Stimulated activated CD4-positive, alpha-beta T cell treated with anti-CD3 and anti-CD28 coated beads, Interleukin-1b, Interleukin-23, amount 100 ng/mL, for 4 hours (primary cell): ENCODE data around the gene MRPL21.
"Not testable (repeated sequence)": the region's sequence is repeated elsewhere in the genome, so short reads cannot be mapped to it uniquely, and the experiment has no call there.

Source experiments
- DNase-seq, 2 donors: peaks; one replicate each; pipeline ENCODE4 v3.0.0-alpha.2; 2020; ENCODE audit warnings: low read depth in 2 of 2

Gene MRPL21

DNA sequence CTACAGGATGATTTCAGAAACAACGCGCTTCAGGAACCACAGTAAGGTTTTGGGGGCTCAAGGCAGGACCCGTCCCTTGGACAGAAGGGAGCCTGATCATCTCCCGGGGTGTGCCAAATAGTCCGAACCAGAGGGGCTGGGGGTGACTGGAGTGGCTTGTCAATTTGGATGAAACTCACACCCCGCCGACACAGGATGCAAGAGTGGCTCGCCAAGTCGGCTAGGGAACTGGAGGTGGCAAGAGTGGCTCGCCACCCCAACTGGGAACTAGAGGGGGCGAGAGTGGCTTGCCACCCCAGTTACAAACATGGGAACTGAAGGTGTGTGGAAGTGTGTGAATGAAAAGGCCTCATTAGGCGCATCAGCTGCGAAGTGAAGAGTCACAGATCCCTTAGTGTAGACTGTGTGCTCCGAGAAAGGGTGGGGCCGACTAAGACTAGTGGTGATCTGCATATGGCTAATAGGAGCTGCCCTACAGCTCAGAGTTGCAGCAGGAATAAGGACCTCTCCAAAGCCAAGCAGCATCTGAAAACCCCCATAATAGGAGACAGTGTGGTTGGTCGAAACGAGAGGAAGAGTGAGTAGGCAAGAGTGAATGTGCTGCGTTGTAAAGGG is 35.3 kb downstream of the MRPL21 start:
- DNase-seq = no peak

DNA sequence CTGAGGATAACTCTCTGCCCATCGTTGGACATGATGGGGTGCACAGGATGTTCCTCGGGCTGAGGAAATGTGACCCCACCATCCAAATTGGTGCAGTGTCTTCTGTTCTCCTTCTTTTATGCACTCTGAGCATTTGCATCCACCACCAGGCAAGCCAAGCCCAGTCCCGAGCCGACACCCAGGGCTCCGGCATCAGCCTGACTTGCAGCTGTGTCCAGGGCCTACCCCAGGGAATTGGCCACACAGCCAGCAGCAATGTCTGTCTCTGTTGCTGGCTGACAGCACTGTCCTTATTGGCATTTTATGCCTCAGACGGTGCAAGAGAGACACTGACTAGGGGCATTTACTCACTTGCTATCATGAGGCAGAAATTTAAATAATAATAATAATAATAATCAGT is 36.6 kb downstream of the MRPL21 start:
- no peak for DNase-seq

DNA sequence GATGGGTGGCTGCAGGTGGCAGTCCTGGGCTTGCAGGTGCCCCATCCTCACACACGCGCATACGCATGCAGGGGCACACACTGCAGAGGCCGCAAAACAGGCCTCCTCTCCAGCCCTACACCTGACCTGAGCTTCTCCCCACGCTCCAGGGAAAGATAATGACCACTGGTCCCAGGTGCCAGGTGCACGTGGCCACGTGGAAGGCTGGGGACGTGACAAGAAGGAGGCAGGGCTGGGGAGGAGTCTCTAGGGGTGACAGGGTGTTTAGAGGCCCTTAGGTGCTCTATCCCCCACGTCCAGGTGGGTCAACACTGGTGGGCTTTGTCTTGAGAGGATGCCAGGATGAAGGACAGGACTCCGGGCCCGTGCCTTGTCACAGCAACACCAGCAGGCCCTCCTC is 38.4 kb downstream of the MRPL21 start:
- DNase-seq = no peak

DNA sequence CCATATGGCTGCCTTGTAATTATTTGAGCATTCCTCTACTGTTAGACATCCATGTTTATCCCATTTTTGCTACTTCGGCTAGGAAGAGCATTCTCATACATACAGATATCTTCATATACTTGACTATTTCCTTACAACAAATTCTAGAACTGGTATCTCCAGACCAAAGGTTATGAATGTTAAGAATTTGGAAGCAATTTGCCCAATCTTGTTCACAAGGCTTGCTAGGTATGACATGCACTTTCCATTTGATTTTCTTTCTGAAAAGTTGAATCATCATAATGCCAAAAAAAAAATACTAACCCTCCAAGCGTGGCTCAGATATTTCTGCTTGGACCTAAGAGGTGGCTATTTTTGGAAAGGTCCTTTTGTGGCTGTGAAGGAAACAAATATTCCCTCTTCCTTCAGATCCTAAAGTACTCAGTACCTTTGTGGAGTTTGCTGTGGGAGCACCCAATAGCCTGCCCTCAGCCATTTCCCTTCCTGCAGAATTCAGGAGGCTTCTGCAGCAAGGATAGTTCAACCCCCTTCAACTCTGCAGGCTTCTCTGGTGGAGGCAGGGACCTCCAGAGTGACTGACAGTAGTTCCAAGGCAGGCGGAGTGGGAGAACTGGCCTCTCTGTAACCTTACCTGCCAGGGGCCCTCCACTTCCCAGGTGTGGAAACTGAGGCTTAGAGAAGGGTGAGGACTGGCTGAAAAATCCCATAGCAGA is 39.9 kb downstream of the MRPL21 start:
- DNase-seq = no peak

DNA sequence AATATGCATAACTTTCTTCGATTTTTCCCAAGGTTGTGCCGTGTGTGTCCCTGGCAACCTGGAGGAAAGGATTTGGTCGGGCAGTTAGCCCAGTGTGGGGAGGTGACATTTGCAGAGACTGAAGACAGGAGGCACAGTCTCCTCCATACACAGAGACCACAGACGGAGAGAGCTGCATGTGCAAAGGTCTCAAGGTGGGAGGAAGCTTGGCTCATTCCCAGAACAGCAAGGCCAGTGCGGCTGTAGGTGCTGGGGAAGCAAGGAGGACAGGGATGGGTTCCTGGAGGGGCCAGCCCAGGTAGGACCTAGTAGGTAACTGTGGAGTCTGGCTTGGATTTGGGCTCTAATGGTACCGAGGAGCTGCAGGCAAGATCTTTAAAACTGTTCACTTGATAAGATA is 41.2 kb downstream of the MRPL21 start:
- DNase-seq = no peak

DNA sequence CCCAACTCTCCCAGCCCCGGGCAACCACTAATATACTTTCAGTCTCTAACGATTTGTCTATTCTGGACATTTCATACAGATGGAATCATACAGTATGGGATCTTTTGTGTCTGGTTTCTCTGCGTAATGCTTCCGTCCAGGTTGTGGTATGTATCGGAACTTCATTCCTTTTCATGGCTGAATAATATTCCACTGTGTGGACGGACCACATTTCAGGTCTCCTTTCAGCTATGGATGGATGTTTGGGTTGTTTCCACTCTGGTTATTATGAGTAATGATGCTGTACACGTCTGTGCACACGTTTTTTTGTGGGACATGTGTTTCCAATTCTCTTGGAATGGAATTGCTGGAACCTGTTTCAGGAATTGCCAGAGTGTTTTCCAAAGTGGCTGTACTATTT is 44.5 kb downstream of the MRPL21 start:
- no peak for DNase-seq

DNA sequence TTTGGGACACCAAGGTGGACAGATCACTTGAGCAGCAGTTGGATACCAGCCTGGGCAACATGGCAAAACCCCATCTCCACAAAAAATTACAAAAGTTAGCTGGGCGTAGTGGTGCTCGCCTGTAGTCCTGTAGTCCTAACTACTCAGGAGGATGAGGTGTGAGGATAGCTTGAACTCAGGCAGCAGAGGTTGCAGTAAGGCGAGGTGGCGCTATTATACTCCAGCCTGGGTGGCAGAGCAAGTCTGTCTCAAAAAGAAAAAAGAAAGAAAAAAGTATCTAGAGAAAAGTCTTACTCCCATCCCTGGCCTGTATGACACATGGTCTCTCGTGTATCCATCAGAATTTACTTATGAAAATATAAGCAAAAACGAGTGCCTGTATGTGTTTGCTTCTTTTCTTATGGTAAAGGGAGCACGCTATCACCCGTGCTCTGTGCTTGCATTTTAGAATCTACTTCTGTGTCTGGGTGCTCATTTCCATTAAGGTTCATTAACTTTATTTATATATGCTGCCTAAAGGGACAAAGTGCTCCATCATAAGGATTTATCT is 46.5 kb downstream of the MRPL21 start:
- DNase-seq = no peak

DNA sequence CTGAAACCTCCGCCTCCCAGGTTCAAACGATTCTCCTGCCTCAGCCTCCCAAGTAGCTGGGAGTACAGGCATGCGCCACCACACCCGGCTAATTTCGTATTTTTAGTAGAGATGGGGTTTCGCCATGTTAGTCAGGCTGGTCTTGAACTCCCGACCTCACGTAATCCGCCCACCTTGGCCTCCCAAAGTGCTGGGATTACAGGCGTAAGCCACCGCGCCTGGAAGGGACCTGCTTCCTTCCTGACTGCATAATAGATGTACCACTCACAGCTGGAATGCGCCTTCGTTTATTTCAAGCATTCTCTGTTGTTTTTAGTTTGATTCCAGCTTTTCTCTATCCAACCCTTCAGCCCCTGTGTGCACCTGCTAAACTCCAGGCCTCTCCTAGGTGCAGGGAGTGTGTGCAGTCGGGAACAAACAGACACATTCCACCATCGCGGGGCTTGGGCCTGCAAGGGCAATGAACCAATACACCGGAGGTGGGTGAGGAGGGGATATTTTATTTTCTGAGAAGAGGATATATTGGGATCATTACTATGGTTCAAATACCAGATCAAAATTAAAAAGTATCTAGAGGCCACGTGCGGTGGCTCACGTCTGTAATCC is 47.1 kb downstream of the MRPL21 start:
- not testable (repeated sequence) for DNase-seq

DNA sequence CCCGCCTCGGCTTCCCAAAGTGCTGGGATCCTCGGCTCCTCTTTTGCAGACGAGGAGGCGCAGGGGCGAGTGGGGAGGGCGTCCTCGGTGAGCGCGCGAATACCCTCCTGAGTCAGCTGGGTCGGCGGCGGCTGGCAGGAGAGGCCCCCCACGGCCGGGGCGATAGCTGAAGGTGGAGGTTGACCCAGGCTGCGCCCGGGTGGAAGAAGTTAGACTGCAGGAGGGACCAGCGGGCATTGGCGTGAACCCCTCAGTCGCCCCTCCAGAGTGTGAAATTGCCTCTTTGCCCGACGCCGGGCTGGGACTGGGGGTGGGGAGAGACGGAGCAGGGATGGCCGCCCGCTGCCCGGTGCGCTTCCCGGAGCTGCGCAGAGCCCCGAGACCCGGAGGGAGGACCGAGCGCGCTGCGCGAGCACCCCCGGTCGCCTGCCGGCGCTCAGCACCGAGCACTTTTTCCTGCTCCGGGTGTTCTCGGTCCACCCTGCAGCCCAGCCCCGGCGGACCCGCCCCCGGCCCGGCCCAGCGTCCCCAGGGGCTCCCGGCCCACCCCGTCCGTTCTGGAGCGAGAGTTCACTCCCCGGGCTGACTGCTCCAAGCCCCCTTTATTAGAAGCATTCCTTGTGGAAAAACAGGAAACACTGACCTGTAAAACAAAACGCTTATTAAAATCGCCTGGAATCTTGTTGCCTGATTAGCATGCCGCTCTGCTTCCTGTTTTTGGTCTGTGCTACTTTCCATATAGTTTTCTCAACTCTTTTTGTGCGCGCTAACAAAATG is 48.2 kb downstream of the MRPL21 start:
- no peak for DNase-seq

DNA sequence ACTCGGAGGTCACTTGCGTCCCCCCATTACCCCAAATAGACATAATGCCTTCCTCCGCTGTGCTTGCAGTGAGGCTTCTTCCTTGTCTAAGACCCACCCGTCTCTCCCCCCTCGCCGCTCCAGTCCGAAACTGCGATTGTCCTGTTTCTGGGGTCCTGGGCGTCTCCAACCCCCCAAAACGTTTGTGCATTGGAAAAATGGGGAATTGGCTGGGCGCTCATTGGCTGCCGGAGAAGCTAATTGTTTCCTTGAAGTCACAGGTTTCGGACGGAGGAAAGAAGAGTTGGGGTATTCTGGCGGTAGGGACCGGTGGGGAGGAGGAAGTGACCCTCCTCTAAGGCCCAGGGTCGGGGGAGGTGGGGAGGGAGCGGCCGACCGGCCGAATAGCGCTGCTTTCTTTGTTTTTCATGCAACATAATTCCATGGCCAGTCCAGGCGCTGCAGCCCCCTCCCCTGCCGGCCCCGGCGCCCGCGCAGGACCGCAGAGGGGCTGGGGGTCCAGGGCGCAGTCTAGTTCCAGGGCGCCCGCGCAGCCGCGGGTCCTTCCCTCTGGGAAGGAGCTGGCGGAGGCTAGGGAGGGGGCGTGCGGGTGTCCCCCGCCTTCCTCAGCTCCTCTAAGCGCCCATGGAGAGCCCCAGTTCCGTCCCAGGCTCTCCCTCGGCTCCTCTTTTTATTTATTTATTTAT is 49.2 kb downstream of the MRPL21 start:
- no peak for DNase-seq

DNA sequence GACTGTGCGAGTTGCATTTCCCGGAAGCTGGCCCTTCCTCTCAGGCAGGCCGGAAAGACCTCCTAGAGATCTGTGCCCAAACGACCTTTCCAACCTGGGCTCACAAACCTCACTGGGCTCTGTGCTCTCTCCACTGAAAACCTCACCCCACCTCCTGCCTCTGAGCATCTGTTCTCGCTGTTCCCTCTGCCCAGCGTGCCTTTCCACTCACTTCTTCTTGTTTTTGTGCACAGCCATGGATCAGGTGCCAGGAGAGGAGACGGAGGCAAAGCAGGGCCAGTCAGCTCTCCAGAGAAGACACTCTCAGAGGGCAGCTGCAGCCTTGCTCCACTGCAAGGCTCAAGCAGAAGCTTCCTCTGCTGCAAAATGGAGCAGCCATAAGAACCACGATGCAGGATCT is 51.0 kb downstream of the MRPL21 start:
- DNase-seq = no peak

DNA sequence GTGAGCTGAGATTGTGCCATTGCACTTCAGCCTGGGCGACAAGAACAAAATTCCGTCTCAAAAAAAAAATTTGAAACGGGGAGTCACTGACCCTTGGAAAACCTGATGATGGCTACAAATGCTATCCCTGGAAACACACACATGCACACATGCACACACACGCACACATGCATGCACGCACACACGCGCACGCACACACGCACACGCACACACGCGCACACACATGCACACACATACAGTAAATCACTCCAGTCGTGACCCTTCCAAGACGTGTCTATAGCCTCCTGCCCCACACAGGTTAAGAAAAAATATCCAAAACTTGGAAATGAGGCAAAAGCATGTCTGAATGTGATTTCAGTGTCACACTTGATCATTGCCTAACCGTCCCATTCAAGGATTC is 55.2 kb downstream of the MRPL21 start:
- DNase-seq = no peak

DNA sequence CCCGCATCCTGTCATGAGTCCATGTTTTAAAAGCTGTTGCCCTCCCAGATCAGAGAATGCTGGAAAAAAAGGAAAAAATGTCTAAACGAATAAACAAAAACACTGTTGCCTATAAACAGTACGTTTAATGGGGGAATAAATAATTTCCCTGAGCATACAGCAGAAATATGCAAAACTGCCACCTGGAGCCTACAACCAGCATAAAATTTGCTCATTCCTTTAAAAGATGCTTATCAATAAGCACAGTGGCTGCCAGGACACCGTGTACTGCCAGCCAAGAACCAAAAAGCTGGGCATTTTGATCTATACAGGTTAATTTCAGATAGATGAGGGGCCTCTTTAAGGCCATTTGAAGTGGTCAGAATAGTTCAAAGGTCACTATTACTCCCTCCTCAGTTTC is 56.2 kb downstream of the MRPL21 start:
- no peak for DNase-seq

DNA sequence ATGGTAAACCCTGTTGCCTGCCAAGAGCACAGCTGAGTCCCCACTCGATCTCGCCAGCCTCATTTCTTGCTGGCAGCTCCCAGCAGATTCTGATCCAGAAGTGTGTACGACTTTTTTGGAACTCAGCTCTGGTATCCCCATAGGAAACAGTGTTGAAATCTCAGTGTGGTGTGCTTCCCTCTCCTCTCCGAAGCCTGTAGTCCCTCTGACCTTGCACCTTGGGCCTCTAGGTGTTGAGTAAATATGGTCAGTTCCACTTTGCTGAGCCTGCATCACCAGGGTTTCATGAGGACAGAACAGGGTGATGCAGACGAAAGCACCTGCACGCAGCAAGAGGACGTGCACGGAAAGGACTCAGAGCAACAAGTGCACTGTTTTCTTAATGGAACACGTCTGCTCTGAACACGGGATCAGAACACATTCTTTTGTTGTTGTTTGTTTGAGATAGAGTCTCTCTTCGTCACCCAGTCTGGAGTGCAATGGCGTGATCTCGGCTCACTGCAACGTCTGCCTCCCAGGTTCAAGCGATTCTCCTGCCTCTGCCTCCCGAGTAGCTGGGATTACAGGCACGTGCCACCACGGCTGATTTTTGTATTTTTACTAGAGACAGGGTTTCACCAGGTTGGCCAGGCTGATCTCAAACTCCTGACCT is 58.2 kb downstream of the MRPL21 start:
- DNase-seq = no peak

DNA sequence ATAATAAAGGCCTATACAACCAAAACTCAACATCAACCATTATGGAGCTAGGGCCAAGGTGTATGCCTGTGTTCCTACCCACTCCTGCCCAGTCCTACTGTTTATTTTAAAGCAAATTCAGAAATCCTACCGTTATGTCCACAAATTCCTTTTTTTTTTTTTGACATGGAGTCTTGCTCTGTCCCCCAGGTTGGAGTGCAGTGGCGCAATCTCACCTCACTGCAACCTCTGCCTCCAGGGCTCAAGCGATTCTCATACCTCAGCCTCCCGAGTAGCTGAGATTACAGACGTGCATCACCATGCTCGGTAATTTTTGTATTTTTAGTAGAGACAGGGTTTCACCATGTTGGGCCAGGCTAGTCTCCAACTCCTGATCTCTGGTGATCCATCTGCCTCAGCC is 58.8 kb downstream of the MRPL21 start:
- no peak for DNase-seq

DNA sequence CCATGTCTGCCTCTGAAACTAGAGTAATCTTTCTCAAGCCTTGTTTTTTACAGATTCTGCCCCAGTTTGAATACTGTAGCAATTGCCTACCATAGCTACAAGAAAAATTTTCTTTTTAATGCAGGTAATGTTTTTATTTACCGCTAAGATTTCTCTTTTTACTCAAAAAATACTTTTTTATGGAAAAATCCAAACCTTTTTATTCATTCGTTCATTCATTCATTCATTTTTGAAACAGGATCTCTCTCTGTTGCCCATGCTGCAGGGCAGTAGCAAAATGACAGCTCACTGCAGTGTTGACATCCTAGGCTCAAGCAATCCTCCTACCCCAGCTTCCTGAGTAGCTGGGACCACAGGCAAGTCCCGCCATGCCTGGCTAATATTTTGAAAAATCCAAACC is 59.3 kb downstream of the MRPL21 start:
- no peak for DNase-seq

DNA sequence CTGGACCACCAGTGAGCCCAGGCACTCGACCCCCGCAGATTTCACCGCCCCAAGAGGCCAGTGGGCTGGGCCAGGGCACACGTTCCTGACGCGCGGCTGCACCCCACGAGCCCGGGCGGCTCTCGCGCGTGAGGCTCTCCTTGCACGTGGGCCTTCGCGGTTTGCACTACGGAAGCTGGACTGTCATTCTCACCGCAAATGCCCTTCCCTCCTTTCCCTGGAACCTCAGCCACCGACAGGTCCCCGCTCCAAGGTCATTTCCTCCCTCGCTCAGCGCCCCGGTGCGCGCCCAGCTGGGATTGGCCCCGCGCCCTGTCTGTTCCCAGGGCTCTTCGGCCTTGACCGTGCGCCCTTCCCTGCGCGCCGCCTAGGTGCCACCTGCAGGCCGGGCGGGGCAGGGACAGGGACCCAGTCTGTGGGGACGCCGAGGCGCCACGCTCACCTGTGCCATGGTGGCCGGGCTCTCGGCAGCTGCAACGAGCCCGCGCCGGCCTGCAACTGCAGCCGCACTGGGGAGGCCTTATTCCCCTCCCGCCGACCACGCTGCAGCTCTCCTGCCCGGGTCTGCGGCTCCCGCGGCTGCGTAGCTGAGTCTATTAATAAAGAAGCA is 59.8 kb downstream of the MRPL21 start:
- peak; percentile 54 to 69 for DNase-seq

DNA sequence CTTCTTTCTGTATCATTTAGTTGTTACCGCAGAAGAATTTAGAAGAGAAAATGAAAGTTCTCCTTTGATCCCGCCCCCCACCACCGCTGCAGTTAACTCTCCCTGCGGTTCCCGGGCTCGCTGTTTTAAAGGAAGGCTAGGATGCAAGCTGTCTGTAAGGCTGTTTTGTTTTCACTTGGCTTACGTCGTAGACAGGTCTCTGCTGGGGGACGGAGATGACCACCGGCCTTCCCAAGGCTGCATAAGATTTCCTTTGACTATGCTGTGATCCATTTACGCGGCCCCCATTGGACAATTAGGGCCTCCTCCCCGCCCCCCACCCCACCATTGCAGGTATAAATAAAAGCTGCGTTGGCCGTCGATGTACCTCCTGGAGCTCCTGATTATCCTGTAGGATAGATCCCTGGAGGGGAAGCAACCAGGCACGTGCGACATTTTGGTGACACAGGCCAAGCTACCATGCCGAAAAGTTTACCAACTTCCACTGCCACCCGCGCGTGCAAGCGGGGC is 60.5 kb downstream of the MRPL21 start:
- peak in 1 of 2 donors; percentile 42 for DNase-seq

DNA sequence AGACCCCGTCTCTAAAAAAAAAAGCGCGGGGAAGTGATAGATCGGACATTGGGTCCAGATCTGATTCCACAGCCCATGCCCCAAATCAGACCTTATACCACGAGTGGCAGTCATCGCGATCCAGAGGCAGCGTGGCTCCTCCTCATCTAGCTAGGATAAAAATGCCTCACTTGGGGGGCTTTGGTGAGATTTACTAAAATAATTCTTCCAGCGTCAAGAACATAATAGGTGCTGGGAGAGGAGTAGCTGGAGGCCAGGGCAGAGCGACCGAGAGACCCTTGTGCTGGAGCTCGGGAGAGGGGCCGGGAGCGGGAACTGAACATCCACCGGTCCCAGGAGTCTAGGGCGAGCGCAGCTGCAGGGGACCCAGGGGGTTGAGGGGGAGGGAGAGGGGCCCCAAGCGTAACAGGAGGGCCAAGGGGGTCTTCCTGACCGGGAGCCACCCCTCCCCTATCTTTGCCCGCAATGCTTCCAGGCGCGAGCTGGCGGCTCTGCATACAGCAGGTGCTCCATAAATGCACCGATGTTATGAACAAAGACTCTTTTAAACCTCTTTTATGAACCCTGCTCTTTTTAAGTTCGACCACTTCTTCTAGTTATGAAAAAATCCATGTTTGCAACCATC is 61.1 kb downstream of the MRPL21 start:
- DNase-seq = no peak
